HG03575 (cell line): ENCODE measurements around the gene PPIL6.

Experiments
- ATAC-seq: cut with Tn5 transposase; IDR thresholded peaks from one replicate; pipeline ENCODE4 v1.9.1; 2021; ENCODE audit not compliant: unreplicated experiment, insufficient number of reproducible peaks, low FRiP score; ENCODE audit errors: extremely low read depth

PPIL6 gene

GRCh38 chr6:109345986-109346385, 94.4 kb downstream of the PPIL6 start:
- no peak for ATAC-seq

DNA sequence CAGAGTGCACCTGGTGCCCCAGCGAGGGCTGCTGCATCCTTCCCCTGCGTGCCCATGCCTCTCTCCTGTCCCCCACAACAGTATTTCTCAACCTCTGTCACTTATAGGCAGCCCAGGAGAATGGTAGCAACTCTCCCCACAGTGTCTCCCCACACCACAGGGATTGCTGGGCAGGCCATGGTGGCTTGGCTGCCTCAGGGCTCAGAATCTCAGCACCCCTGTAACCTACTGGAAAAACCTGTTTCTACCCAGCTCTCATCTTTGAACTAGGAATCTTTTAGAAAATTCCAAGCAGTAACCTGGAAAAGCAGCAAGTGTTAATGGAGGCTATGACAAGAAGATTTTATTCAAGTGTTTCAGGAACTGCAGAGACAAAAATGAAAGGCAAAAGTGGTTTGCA, 96.2 kb downstream of the PPIL6 start:
- no peak for ATAC-seq

DNA sequence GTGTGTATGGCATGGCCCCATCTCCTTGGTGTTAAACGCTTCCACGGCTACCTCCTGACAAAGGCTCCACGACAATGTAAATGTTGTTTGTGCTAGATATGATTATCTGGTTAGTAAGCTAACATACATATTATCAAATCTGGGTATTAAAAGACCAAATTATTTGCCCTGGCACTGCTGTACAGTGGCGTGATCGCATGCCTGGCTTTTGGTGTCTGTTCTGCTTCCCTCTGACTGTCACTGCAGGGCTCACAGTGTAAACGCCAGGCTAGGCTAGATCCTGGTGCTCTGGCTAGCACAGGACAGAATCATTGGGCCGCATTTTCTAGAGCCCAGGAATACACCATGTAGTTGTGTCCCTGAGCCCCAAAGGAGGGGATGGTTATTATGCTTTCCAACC, 96.9 kb downstream of the PPIL6 start:
- no peak for ATAC-seq

GRCh38 chr6:109342911-109343310, 97.5 kb downstream of the PPIL6 start:
- no peak for ATAC-seq

DNA sequence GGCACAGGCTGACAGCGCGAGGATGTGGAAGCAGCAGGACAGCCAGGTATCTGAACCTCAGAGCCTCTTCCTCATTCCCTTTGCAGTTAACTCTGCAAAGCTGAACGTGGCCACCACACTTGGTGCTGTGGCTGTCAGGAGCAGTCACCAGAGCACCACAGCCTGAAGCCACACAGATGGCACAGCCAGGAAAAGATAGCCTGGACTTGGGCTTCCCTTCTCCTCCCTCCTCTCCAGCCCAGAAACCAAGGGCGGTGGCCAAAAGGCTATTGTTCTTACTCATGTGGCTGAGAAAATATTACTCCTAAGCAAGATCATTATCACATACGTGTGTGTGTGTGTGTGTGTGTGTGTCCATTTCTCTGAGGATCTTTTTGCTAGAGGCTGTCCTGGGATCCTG, 97.9 kb downstream of the PPIL6 start:
- no peak for ATAC-seq

GRCh38 chr6:109340811-109341210, 99.6 kb downstream of the PPIL6 start:
- no peak for ATAC-seq
